K562 (cell line): Measurements from ENCODE around the gene SNX30.

Source experiments
- ARNT ChIP-seq, 2 experiments: fragments of 450-650 bp; IDR thresholded peaks; 2 replicates each; pipeline ENCODE4 v1.6.1; 2016; ENCODE audit warnings: mild to moderate bottlenecking in 1 of 2
- CTCF ChIP-seq, 3 experiments: IDR thresholded peaks in 2 of 3; conservative IDR thresholded peaks in 1 of 3; 2 replicates each; pipeline ENCODE4 v1.5.1; 2011 to 2012; ENCODE audit warnings: low read length in 3 of 3, mild to moderate bottlenecking in 3 of 3, control low read depth in 2 of 3, improper control_type of control experiment in 1 of 3, inconsistent platforms in 1 of 3, low read depth in 1 of 3, mixed read lengths in 1 of 3, moderate library complexity in 1 of 3; ENCODE audit not compliant: insufficient read depth in 2 of 3
- FOS ChIP-seq: IDR thresholded peaks from 3 replicates; pipeline ENCODE4 v1.6.1; 2011; ENCODE audit not compliant: insufficient read length; ENCODE audit errors: extremely low read depth
- FOXO4 ChIP-seq: fragments of 450-650 bp; formaldehyde crosslinking; IDR thresholded peaks from 2 replicates; pipeline ENCODE4 v1.4.0; 2020; ENCODE audit warnings: mild to moderate bottlenecking, moderate library complexity
- MAX ChIP-seq: sonication (generic); formaldehyde crosslinking; IDR thresholded peaks from 2 replicates; pipeline ENCODE4 v1.9.0; 2022; ENCODE audit warnings: mild to moderate bottlenecking, missing genetic modification reagents
- POLR2AphosphoS5 ChIP-seq: IDR thresholded peaks from 2 replicates; pipeline ENCODE4 v1.6.1; 2011; ENCODE audit warnings: mild to moderate bottlenecking, low read depth, low read length, moderate library complexity; ENCODE audit not compliant: control insufficient read depth, insufficient read depth
- RAD21 ChIP-seq, 2 experiments: fragments of 250-450 bp in 1 of 2; fragments of 450-650 bp in 1 of 2; sonication (Bioruptor Pico) in 1 of 2; formaldehyde crosslinking in 1 of 2; IDR thresholded peaks in 1 of 2; conservative IDR thresholded peaks in 1 of 2; 2 replicates each; pipeline versions ENCODE4 v1.4.0 to v1.8.0; 2020 to 2022; ENCODE audit warnings: mild to moderate bottlenecking in 2 of 2, moderate library complexity in 1 of 2
- RCOR1 ChIP-seq, 2 experiments: IDR thresholded peaks; 2 replicates each; pipeline ENCODE4 v1.6.1; 2012; ENCODE audit warnings: low read depth in 2 of 2, low read length in 2 of 2, borderline replicate concordance in 1 of 2, improper control_type of control experiment in 1 of 2
- TAF1 ChIP-seq: IDR thresholded peaks from 2 replicates; pipeline ENCODE4 v1.6.1; 2011; ENCODE audit warnings: mild to moderate bottlenecking, low read length, moderate library complexity; ENCODE audit not compliant: insufficient read depth, control insufficient read depth, severe bottlenecking; ENCODE audit errors: extremely low read depth
- THRA ChIP-seq: fragments of 450-650 bp; IDR thresholded peaks from 2 replicates; pipeline ENCODE4 v1.6.1; 2017; ENCODE audit warnings: mild to moderate bottlenecking, moderate library complexity
- UBTF ChIP-seq, 2 experiments: IDR thresholded peaks; 2 replicates each; pipeline ENCODE4 v1.6.1; 2012; ENCODE audit warnings: improper control_type of control experiment in 2 of 2, low read depth in 2 of 2, low read length in 2 of 2, borderline replicate concordance in 1 of 2
- ZNF282 ChIP-seq: sonication (generic); formaldehyde crosslinking; IDR thresholded peaks from 2 replicates; pipeline ENCODE4 v1.8.1; 2023; ENCODE audit warnings: missing genetic modification reagents

- TF ChIP-seq CTCF (IDR thresholded peaks at IDR 0.05 in 2 of 3, conservative IDR thresholded peaks at IDR 0.05 in 1 of 3; ENCODE audit: insufficient read depth in 2 of 3, low read depth in 1 of 3, low read length in 3 of 3) (no peak), ARNT (IDR thresholded peaks at IDR 0.05) (no peak), TAF1 (no peak), POLR2AphosphoS5 (no peak), ZNF282 (no peak), THRA (no peak), UBTF (IDR thresholded peaks at IDR 0.05; ENCODE audit: borderline replicate concordance in 1 of 2, low read depth in 2 of 2, low read length in 2 of 2) (no peak), FOS (no peak), MAX (CRISPR knock-in tag) (peak; percentile 39; the same call in 1 of the 2 replicates), RAD21 (CRISPR knock-in tag; conservative IDR thresholded peaks at IDR 0.05 in 1 of 2, IDR thresholded peaks at IDR 0.05 in 1 of 2) (no peak), FOXO4 (no peak), RCOR1 (IDR thresholded peaks at IDR 0.05; ENCODE audit: borderline replicate concordance in 1 of 2, low read depth in 2 of 2, low read length in 2 of 2) (no peak)
These were observed 666 bp downstream of the SNX30 start for GRCh38 chr9:112751056-112751795.
